ENCODE measurements around the gene ZNF385C.
"Not testable (repeated sequence)": the region's sequence is repeated elsewhere in the genome, so short reads cannot be mapped to it uniquely, and the experiment has no call there.

The ZNF385C gene

GRCh38 chr17:42019509-42020404 is 78.5 kb downstream of the ZNF385C start, which contains the start of gene NKIRAS2:
TSS of gene NKIRAS2 (plus strand) at chr17:42020090. CDS start at chr17:42021578, 1,488 bp downstream.
- peak; percentile 91 for DNase-seq (ENCODE audit: low read depth)

DNA sequence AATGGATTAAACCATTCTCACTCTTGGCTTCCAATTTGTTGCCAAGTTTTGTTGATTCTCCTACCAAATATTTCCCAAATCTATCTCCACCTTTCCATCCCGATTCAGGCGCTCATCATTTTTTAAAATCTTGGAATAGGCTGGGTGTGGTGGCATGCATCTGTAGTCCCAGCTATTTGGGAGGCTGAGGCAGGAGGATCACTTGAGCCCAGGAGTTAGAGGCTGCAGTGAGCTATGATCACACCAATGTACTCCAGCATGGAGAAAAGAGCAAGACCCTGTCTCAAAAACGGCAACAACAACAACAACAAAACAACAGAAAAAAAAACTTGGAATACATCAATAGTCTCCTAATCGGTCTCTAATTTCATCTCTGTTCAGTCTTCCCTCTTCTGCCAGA is 79.3 kb downstream of the ZNF385C start:
- no peak for DNase-seq (ENCODE audit: low read depth)

- DNase-seq (ENCODE audit: low read depth): no peak
Measured at GRCh38 chr17:42018339-42018738, 79.9 kb downstream of the ZNF385C start.

GRCh38 chr17:42017866-42018200 is 80.4 kb downstream of the ZNF385C start:
- DNase-seq (ENCODE audit: low read depth): no peak

- DNase-seq (ENCODE audit: low read depth): peak; percentile 87
Measured at GRCh38 chr17:42016941-42017865, 81.1 kb downstream of the ZNF385C start, which contains the start of gene DNAJC7. TSS of gene DNAJC7 (minus strand) at chr17:42017439. CDS start at chr17:42017416, 23 bp downstream.

GRCh38 chr17:42016411-42016831 is 81.9 kb downstream of the ZNF385C start:
- no peak for DNase-seq (ENCODE audit: low read depth)

- DNase-seq (ENCODE audit: low read depth): not testable (repeated sequence)
Measured at GRCh38 chr17:42013740-42014139, 84.5 kb downstream of the ZNF385C start.

GRCh38 chr17:42012363-42012762 is 85.9 kb downstream of the ZNF385C start:
- DNase-seq (ENCODE audit: low read depth): not testable (repeated sequence)

- no peak for DNase-seq (ENCODE audit: low read depth)
Measured at GRCh38 chr17:42010898-42011516, 87.3 kb downstream of the ZNF385C start.

GRCh38 chr17:42010266-42010680 is 88.0 kb downstream of the ZNF385C start:
- DNase-seq (ENCODE audit: low read depth): not testable (repeated sequence)

DNA sequence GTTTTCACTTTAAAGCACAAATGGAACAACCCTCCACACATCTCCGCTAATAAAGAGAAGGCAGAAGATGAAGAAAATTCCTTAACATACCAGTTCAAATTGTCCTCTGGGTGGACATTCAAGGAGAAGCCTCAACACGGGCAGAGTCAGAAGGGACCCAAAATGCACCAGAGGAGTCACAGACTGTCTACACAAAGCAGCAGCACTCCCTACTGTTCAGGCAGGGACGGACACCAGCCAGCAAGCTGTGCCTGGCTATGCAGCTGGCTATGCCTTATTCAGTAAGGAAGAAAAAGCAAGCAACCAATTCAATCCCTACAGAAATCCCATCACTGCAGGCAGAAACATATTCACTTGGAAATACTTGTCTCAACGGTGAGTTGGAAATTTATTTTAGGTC is 89.1 kb downstream of the ZNF385C start:
- DNase-seq (ENCODE audit: low read depth): no peak

DNA sequence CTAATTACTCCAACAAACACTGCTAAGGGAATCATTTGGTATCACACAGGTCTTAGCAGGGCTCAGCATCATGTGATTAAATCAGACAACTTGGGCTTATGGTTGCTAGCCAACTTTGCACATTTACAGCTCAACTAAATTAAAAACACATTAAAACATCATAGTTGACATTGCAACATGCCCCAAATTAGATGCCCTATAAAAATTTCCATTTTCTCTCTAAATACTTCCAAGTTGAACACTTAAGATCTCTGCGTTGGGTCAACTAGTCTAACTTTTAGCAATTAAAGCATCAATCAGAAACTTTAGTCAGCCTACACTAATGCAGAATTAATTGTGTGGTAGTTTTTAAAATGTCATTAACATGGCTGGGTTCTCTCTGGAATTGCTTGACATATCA is 93.1 kb downstream of the ZNF385C start:
- DNase-seq (ENCODE audit: low read depth): no peak

DNA sequence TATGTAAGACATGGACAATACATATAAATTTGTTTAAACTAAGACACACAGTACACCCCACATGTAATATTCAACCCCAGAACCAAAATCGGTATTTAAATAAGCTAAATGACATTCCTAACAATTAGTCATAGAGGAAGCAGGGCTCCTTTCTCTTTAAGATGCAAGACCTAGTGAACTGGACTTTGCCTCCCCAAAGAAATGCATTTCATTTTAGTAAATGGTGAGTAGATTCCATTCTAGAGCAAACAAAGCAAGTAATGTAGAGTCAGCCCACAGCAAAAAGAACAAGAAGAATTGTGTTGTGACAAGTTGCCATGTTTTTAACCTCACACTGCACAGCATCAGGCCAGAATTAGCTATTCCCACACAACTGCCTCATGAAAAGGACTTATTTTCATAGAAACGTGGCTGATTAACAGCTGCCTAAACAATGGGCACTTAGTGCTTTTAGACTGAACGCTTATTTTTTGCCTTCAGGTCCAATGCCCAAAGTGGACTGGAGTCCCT is 95.4 kb downstream of the ZNF385C start:
- no peak for DNase-seq (ENCODE audit: low read depth)

DNA sequence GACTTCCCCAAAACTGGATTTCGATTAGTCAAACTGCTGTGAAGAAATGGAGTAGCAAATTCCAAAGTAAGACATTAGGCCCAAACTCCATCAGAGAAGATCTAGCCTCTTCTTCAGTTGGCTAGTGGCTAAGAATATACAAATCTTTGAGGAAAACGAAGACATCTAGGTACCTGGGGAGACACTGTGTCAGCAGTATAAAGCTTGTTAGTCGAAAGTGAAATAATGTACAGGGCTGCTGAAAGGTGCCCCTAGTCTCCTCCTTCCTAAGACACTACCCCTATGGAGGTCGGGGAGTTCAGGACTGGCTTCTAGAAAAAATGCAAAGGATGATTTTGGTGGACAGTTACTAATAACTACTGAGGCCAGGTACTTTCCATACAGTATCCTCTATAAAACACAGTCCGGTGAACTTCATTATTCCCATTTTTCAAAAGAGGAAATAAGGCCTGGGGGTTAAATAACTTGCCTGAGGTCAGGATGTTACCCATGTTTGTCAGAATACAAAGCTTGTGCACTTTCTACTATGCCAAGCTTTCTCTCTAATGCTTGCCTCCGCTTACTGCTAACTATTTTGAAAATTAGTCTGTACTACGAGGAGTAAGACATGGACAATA is 96.0 kb downstream of the ZNF385C start:
- DNase-seq (ENCODE audit: low read depth): no peak

- no peak for DNase-seq (ENCODE audit: low read depth)
Measured at GRCh38 chr17:42001729-42002128, 96.5 kb downstream of the ZNF385C start.

GRCh38 chr17:42000413-42001133 is 97.7 kb downstream of the ZNF385C start:
- DNase-seq (ENCODE audit: low read depth): no peak

- DNase-seq (ENCODE audit: low read depth): no peak
Measured at GRCh38 chr17:41998497-41998896, 99.8 kb downstream of the ZNF385C start.

DNA sequence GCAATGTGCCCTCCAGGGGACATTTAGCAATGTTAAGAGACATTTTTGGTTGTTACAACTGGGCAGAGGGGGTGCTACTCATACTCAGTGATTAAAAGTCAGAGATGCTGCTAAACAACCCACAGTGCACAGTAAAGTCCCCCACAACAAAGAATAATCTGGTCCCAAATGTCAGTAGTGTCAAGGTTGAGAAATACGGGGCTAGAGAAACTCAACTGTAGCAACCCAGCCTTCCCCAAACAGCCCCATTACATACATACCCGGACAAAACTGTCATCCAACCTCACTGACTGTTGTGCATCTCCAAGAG is 101.5 kb downstream of the ZNF385C start:
- no peak for DNase-seq (ENCODE audit: low read depth)

- no peak for DNase-seq (ENCODE audit: low read depth)
Measured at GRCh38 chr17:41992576-41992975, 105.7 kb downstream of the ZNF385C start.

- no peak for DNase-seq (ENCODE audit: low read depth)
Measured at GRCh38 chr17:41989702-41990419, 108.4 kb downstream of the ZNF385C start.

Data from stimulated activated CD4-positive, alpha-beta T cell treated with anti-CD3 and anti-CD28 coated beads, Interleukin-2, amount 100 ng/mL, for 4 hours (primary cell).